K562 (cell line): Measurements from ENCODE around the gene PET100. TPM values are rescaled to one million over a fixed set of nuclear protein-coding genes. Genes with fewer than 3 reads are reported as not detected.

Experiments
- ATAC-seq: fragments of 200-7000 bp; cut with Tn5 transposase; 3 replicates; pipeline ENCODE4 v1.9.1; 2020; ENCODE audit warnings: moderate library complexity
- BruUV-seq: library from RNA; stranded (reverse); fragments of 400-500 nt; replicated peaks from 2 replicates; lab custom pipeline; 2021; lab: Mats Ljungman, UMichigan
- CTCF ChIA-PET: fragments of 300-600 bp; formaldehyde crosslinking; extraction: SDS; loops from one replicate; lab custom pipeline; 2021; ENCODE audit warnings: low intra/inter-chr PET ratio; lab: Yijun Ruan, JAX
- POLR2A ChIA-PET: fragments of 300-600, 350-650 bp; sonication (Branson Sonifier 250); formaldehyde crosslinking; extraction: SDS; loops from one replicate; lab custom pipeline; 2021; ENCODE audit warnings: antibody characterized with exemption, inconsistent platforms; lab: Yijun Ruan, JAX
- DNase-seq, 4 experiments: peaks; one replicate each; pipeline versions ENCODE4 v3.0.0 to v3.0.0-alpha.2; 2011 to 2018; ENCODE audit warnings: low spot score in 3 of 4, mixed read lengths in 3 of 4; ENCODE audit errors: extremely low read depth in 1 of 4
- FAIRE-seq: peaks from 2 replicates; lab custom pipeline; 2011; peaks lifted over from hg19 to GRCh38; lab: Jason Lieb, UNC
- H2AFZ ChIP-seq: 2 replicates; pipeline ENCODE4 v1.6.0; 2011; ENCODE audit warnings: low read depth, low read length, control low read depth, inconsistent platforms
- H3K27ac ChIP-seq: fragments of 200-600 bp; 3 replicates; pipeline ENCODE4 v1.8.0; 2011; ENCODE audit warnings: low read depth, mild to moderate bottlenecking, control low read depth, inconsistent platforms, low read length, moderate library complexity, mixed read lengths; ENCODE audit errors: extremely low read depth
- H3K27me3 ChIP-seq, 2 experiments: fragments of 300-600 bp in 1 of 2; 2 replicates in 1 of 2; 3 replicates in 1 of 2; pipeline versions ENCODE4 v1.6.0 to v1.8.0; 2011; ENCODE audit warnings: inconsistent platforms in 2 of 2, low read length in 2 of 2, mild to moderate bottlenecking in 1 of 2, mixed read lengths in 1 of 2, moderate library complexity in 1 of 2; ENCODE audit not compliant: control insufficient read depth in 2 of 2, insufficient read depth in 2 of 2
- H3K36me3 ChIP-seq: fragments of 300-600 bp; 3 replicates; pipeline ENCODE4 v1.8.0; 2011; ENCODE audit warnings: mild to moderate bottlenecking, low read length, inconsistent platforms; ENCODE audit not compliant: control insufficient read depth, insufficient read depth
- H3K4me1 ChIP-seq, 2 experiments: fragments of 200-600 bp in 1 of 2; replicated peaks in 1 of 2; 2 replicates in 1 of 2; 3 replicates in 1 of 2; pipeline versions ENCODE4 v1.5.1 to v1.8.0; 2011; ENCODE audit warnings: inconsistent platforms in 2 of 2, low read length in 2 of 2, mild to moderate bottlenecking in 1 of 2, mixed read lengths in 1 of 2, moderate library complexity in 1 of 2; ENCODE audit not compliant: control insufficient read depth in 2 of 2, insufficient read depth in 2 of 2
- H3K4me2 ChIP-seq: 2 replicates; pipeline ENCODE4 v1.6.1; 2011; ENCODE audit warnings: low read length, control low read depth, inconsistent platforms, mixed read lengths; ENCODE audit not compliant: insufficient read depth
- H3K4me3 ChIP-seq: fragments of 200-600 bp; sonication (generic), shearing (Covaris generic); 2 replicates; pipeline ENCODE4 v1.5.1; 2016; ENCODE audit warnings: control low read depth, inconsistent platforms
- H3K79me2 ChIP-seq: fragments of 200-600 bp; 3 replicates; pipeline ENCODE4 v1.8.0; 2011; ENCODE audit warnings: low read length, inconsistent platforms; ENCODE audit not compliant: control insufficient read depth, insufficient read depth
- H3K9ac ChIP-seq, 2 experiments: 2 replicates each; pipeline versions ENCODE4 v1.6.0 to v1.6.1; 2011; ENCODE audit warnings: low read depth in 2 of 2, low read length in 2 of 2, control low read depth in 1 of 2, inconsistent platforms in 1 of 2, mild to moderate bottlenecking in 1 of 2, mixed read lengths in 1 of 2; ENCODE audit not compliant: insufficient read depth in 1 of 2
- H3K9me1 ChIP-seq: one replicate; pipeline ENCODE4 v1.6.0; 2011; ENCODE audit warnings: inconsistent platforms, mild to moderate bottlenecking, low read length, moderate library complexity; ENCODE audit not compliant: control insufficient read depth, insufficient read depth
- H3K9me3 ChIP-seq: replicated peaks from 2 replicates; pipeline ENCODE4 v1.5.1; 2011; ENCODE audit warnings: low read depth, low read length, inconsistent platforms; ENCODE audit not compliant: control insufficient read depth, insufficient read depth
- H4K20me1 ChIP-seq: replicated peaks from 2 replicates; pipeline ENCODE4 v1.6.1; 2011; ENCODE audit warnings: low read length, inconsistent platforms, mixed read lengths; ENCODE audit not compliant: control insufficient read depth, insufficient read depth
- EGR1 ChIP-seq: fragments of 450-650 bp; conservative IDR thresholded peaks from 2 replicates; pipeline ENCODE4 v1.6.1; 2017; ENCODE audit warnings: mild to moderate bottlenecking
- ELF2 ChIP-seq: fragments of 250-450 bp; sonication (Bioruptor Pico); IDR thresholded peaks from 2 replicates; pipeline ENCODE4 v1.5.0; 2021; ENCODE audit warnings: mild to moderate bottlenecking
- PCBP2 ChIP-seq: fragments of 200-400 bp; formaldehyde crosslinking; IDR thresholded peaks from 2 replicates; pipeline ENCODE4 v1.6.1; 2018; ENCODE audit warnings: low read length, low read depth, mild to moderate bottlenecking, moderate library complexity; ENCODE audit not compliant: poor library complexity, severe bottlenecking
- POLR2G ChIP-seq: fragments of 200-400 bp; formaldehyde crosslinking; IDR thresholded peaks from 2 replicates; pipeline ENCODE4 v1.6.1; 2017; ENCODE audit warnings: low read depth, mild to moderate bottlenecking, antibody characterized with exemption, low read length, moderate library complexity
- RBFOX2 ChIP-seq: fragments of 200-400 bp; formaldehyde crosslinking; IDR thresholded peaks from 2 replicates; pipeline ENCODE4 v1.6.1; 2017; ENCODE audit warnings: low read depth, mild to moderate bottlenecking, low read length, moderate library complexity
- WGBS: fragments of 100-300 bp; shearing (Covaris generic); methylation state at CpG from one replicate; pipeline ENCODE4 v1.1.6; 2016; ENCODE audit warnings: low coverage, mixed read lengths; ENCODE audit not compliant: insufficient coverage; ENCODE audit errors: missing lambda C conversion rate; 5-methylcytosine and 5-hydroxymethylcytosine counted together
- in situ Hi-C: fragments of 300-500 bp; cut with MboI; formaldehyde crosslinking; loops from 4 replicates; pipeline ENCODE4 v1.15.0; 2018; ENCODE audit warnings: inconsistent platforms, mixed read lengths
- intact Hi-C: fragments of 100-400 bp; cut with micrococcal nuclease; formaldehyde crosslinking; loops from 2 replicates; pipeline ENCODE4 v1.14.2; 2022
- polyA plus RNA-seq, 8 experiments: library from polyadenylated mRNA; depleted of rRNA in 4 of 8; stranded (reverse) in 5 of 8; unstranded in 3 of 8; fragments of >200 nt; fragmentation: Nextera tagmentation in 2 of 8; fragmentation: Illumina TruSeq in 1 of 8; extraction: Ambion mirVana in 2 of 8; extraction: Trizol in 1 of 8; gene quantifications; 2 replicates each; pipeline versions ENCODE4 v1.2.1 to v1.2.3, GENCODE V29; 2011 to 2014; ENCODE audit warnings: inconsistent platforms in 1 of 8, missing spikeins in 1 of 8
- total RNA-seq, 7 experiments: library from RNA; depleted of rRNA in 6 of 7; stranded (reverse); fragments of >200 nt in 6 of 7; fragmentation: Illumina TruSeq in 2 of 7; extraction: Trizol in 2 of 7; gene quantifications; 2 replicates each; pipeline versions ENCODE4 v1.2.1 to v1.2.3, GENCODE V29; 2011 to 2021; ENCODE audit warnings: low replicate concordance in 1 of 7

PET100 gene
- total and polyA plus RNA-seq, 9 of the 15 experiments (the other 6 are each of a cell fraction or from before 2014, with no cell fraction given): 62.3 to 351 (median 98.3) TPM

GRCh38 chr19:7646426-7646700, 16.8 kb downstream of the PET100 start:
- no TSS peak for BruUV-seq
- Histone ChIP-seq H3K4me3 (no peak overlapping the region), H3K27me3 (no peaks in the 10 kb centered on the region), H3K9me3 (no peaks in the 10 kb centered on the region), H3K9me1 (no peaks in the 10 kb centered on the region), H4K20me1 (peaks cover 7% of the 10 kb centered on the region), H3K27ac (no peak overlapping the region), H3K4me2 (no peak overlapping the region), H3K9ac (peak overlapping the region in 1 of 2 experiments; percentile 45; a peak in 1 of 4 replicates), H3K79me2 (no peaks in the 10 kb centered on the region), H2AFZ (no peak overlapping the region), H3K36me3 (peaks cover 47% of the 10 kb centered on the region; the same call in 2 of the 3 replicates), H3K4me1 (peaks cover 0 to 53% of the 10 kb centered on the region in 2 experiments; a peak in 4 of 5 replicates)
- FAIRE-seq (no peak), DNase-seq (no peak), ATAC-seq (no peak)
- ChIA-PET CTCF (no interaction called here), POLR2A (no interaction called here)
- 93% methylated on average over 7 of the region's 8 CpGs for whole genome bisulfite sequencing
- in situ Hi-C loops (no loop called here), intact Hi-C loops (no loop called here)
- TF ChIP-seq POLR2G (peak; percentile 12; the same call in 1 of the 2 replicates), ELF2 (CRISPR knock-in tag) (no peak), RBFOX2 (peak; percentile 27; the same call in 1 of the 2 replicates)
- TF ChIP-seq, all 486 proteins: peak for 2

GRCh38 chr19:7647156-7647555, 17.6 kb downstream of the PET100 start:
- peaks cover 43% of the 10 kb centered on the region; the same call in 2 of the 3 replicates for H3K36me3 ChIP-seq
- no peak overlapping the region for H3K27ac ChIP-seq
- no peaks in the 10 kb centered on the region for H3K9me1 ChIP-seq
- ATAC-seq: no peak
- H3K4me2 ChIP-seq: no peak overlapping the region
- H3K4me3 ChIP-seq: no peak overlapping the region
- H4K20me1 ChIP-seq: peaks cover 7% of the 10 kb centered on the region
- no peak for FAIRE-seq
- no peak overlapping the region for H2AFZ ChIP-seq
- no peaks in the 10 kb centered on the region for H3K9me3 ChIP-seq
- POLR2A ChIA-PET: interaction anchor here (0.6 to 2.9 kb wide), 2 partner anchors 9 to 44 kb away, joined by 4 to 18 read pairs; partner anchors contain the start of gene STXBP2
- no TSS peak for BruUV-seq
- no peaks in the 10 kb centered on the region for H3K27me3 ChIP-seq
- intact Hi-C loops (no loop called here), in situ Hi-C loops (no loop called here)
- no peak overlapping the region for H3K9ac ChIP-seq
- 95% methylated on average over 15 of the region's 26 CpGs for WGBS
- H3K4me1 ChIP-seq: peaks cover 0 to 47% of the 10 kb centered on the region in 2 experiments; a peak in 4 of 5 replicates
- CTCF ChIA-PET: no interaction called here
- H3K79me2 ChIP-seq: no peaks in the 10 kb centered on the region
- TF ChIP-seq EGR1 (0 out of 2 replicates have a peak, but pooled peaks have one; percentile 13), POLR2G (peak; percentile 59), PCBP2 (no peak)
- no peak for DNase-seq
